HG02885 (cell line): Measurements from ENCODE around the gene JADE1.
A peak's percentile ranks its signal among the peaks of the same experiment; 100 is the strongest.

Experiments used
- ATAC-seq: cut with Tn5 transposase; IDR thresholded peaks from one replicate; pipeline ENCODE4 v1.9.1; 2021; ENCODE audit warnings: mild to moderate bottlenecking; ENCODE audit not compliant: unreplicated experiment, poor library complexity

Gene JADE1

DNA sequence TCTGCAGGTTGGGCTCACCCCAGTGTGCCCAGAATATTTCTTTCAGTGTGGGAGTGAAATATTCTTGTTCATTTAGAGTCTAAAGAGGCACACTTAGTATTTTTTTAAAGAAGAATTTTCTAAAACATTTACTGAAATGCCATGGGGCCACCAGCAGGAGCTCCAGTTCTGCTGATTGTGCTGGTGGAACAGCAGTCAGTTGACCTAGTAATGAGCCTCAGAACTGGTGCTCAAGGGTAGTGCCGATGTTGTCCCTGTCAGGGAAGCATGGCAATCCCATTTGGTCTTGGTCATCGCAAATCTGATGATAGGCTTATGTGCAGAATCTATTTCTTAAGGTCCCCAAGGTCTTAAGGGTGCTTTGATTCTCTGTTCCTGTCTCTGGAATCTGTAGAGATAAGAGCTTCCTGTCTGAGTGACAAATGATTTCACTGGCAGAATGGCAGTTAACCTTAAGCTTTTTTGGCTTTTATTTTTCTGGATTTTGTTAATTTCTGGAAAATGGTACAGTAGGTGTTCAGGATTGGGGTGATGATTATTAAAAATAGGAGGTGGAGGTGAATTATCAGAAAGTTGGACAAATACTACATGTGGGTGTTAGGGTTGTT lies 31.3 kb downstream of the JADE1 start:
- ATAC-seq, result no peak

DNA sequence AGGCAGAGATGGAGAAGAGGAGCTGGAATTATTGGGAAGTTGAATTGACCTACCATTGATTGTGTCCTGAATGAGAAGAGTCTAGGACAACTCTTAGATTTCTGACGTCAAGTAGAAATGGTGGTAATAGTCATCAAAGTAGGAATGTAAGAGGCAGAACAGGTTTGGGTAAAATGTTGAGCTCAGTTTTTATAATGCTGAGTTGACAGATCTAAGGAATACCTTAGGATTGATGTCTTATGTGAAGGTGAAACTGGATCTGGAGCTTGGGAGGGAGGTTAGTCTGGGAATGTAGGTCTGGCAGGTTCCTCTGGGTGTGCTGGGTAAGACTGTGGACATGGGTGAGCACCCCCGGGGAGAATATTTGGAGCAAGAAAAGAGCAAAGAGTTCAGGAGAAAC lies 31.9 kb downstream of the JADE1 start:
- ATAC-seq, result no peak

GRCh38 chr4:128844931-128845330 lies 35.4 kb downstream of the JADE1 start:
- ATAC-seq, result no peak

DNA sequence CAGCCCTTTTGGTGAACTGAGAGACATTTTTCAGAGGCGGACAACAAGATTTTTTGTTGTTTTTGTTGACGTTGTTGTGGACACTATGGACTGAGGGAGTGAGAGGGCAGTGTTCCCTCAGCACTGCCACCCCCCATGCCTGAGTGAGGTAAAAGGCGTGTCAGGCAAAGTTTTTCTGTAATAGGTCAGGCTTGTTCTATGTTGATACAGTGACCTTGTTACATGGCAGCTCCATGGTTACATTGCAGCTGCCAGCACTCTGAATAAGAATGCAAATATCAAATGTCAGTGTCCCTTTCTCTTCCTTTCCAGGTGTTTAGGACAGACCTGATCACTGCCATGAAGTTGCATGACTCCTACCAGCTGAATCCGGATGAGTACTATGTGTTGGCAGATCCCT lies 36.6 kb downstream of the JADE1 start:
- no peak for ATAC-seq

DNA sequence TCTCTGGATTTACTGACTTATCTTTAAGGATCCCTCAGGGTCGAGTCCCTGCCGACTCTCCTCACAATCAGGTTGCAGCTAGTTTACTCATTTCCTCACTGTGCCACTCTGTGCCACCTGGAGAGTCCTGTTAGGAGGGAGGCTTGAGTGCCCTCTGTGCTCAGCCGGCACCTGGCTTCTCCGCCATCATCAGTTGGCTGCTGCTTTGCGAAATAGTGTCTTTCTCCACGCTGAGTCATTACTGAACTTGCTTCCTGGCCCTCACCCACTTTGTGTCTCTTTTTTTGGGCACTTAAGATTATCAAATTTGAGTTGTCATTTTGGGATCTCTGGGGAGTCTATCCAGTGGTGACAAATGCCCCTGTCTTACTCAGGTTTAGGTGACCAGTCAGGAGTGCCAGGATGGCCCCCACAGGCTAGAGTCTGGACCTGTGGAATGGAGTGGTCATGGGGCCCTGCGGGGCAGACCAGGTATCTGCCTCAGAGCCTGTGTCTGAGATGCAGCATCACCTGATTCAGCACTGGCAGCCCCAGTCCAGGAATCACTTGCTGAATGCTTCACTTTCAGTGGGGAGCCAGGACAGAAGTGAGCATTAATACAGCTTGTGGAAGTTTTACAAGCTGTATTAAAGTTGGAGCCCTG lies 37.7 kb downstream of the JADE1 start:
- no peak for ATAC-seq

- no peak for ATAC-seq
These were observed 39.0 kb downstream of the JADE1 start for GRCh38 chr4:128848461-128848860.

- ATAC-seq, result no peak
These were observed 40.8 kb downstream of the JADE1 start for GRCh38 chr4:128850252-128850651.

DNA sequence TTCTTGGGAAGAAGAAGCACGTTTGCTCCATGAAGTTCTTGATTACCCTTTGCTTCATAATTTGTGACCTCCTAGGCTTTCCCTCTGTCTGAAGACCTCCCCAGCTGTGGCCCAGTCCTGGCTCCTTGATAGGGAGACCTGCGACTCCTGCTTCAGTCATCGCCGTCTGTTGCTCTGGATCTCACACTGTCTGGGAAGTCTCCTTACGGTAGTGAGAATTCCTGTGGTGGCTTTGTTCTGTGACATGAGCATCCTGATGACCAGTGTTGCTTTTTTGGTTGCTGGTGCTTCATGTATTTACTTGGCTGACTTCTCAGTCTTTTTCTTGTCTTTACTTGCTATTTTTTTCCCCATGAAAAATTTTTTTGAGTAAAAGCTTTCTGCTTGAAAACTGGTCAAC lies 44.2 kb downstream of the JADE1 start:
- ATAC-seq, result no peak

GRCh38 chr4:128854433-128854832 lies 44.9 kb downstream of the JADE1 start:
- ATAC-seq, result peak; percentile 86

DNA sequence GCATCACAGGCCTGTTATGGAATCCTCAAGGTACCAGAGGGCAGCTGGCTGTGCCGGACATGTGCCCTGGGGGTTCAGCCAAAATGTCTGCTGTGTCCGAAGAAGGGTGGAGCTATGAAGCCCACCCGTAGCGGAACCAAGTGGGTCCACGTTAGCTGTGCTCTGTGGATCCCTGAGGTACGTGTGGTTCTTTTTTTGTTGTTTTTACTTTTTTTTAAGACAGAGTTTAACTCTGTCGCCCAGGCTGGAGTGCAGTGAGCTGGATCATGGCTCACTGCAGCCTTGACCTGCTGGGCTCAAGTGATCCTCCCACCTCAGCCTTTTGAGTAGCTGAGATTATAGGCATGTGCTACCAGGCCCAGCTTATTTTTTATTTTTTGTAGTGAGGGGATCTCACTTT lies 46.1 kb downstream of the JADE1 start:
- no peak for ATAC-seq

DNA sequence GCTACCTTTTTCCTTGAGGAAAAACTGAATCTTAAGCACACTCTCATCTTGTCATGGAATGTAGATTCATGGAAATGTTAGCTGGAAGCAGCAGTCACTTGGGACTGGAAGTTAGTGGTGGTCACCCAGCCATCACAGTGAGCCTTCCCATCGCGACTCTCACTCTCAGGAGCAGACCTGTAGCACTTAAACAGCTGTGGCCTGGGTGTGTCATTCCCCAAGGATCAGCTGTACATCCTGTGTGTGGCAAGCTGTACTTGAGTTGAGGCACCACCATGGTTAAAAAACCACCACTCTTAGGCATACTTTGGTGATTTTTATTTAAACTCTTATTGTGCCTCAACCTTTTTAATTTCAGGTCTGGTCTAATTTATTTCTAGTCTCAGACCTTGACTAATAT lies 46.7 kb downstream of the JADE1 start:
- no peak for ATAC-seq

- ATAC-seq, result no peak
These were observed 49.6 kb downstream of the JADE1 start for GRCh38 chr4:128858879-128859671.

- no peak for ATAC-seq
These were observed 50.6 kb downstream of the JADE1 start for GRCh38 chr4:128859887-128860677.

- peak; percentile 21 for ATAC-seq
These were observed 52.5 kb downstream of the JADE1 start for GRCh38 chr4:128861856-128862518.

- ATAC-seq, result peak; percentile 74
These were observed 53.3 kb downstream of the JADE1 start for GRCh38 chr4:128862608-128863311.

DNA sequence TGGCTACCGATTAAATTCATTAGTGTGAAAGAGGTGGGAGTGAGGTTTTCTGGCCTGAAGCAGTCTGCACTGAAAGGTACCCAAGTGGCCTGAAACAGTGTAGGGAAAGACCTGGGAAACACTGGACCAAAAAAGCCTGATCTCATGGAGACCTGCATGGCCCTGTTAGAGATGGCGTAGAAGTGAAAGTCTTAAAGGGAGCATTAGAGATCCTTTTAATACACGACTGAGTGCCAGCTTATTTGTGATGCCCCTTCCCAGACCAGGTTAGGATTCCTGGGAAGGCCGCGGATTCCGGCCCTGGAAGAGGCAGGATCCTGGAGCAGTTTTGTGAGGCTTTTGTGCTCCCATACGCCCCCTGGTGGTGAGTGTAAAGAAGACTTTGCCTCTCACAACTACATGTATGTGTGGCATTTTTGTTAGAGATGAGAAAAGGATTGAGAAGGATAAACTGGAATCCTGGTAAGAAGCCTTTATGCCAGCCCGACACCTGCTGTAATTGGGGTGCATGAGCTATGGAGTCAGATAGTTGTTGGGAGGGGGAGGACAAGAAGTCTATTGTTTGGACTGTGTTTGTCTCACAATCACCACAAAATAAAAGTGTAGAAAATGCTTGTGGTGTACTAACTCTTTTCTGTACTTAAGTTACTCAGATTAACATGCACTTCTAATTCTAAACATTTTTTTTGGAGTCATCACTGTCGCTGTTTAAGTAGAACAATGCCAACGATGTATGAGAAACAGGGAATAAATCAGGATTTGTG lies 54.0 kb downstream of the JADE1 start:
- ATAC-seq, result no peak

- no peak for ATAC-seq
These were observed 55.6 kb downstream of the JADE1 start for GRCh38 chr4:128865132-128865531.

DNA sequence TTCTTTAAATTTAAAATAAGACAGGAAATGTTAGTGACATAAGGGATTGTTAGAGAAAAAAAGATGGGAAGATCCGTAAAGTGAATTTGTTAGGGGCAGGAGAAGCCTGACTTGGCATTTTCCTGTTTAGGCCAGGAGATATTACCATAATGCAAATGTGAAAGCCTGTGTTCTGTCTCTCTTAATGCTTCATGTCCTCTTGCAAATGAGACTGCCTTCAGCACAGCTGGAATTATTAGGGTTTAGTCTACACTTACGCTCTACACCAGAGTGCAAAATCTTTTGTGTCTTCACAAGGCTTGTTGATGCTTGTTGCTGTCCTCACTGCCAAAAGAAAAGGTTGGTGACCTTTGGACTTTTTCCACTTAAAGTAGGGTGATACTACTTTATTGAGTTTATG lies 56.8 kb downstream of the JADE1 start:
- ATAC-seq, result no peak

DNA sequence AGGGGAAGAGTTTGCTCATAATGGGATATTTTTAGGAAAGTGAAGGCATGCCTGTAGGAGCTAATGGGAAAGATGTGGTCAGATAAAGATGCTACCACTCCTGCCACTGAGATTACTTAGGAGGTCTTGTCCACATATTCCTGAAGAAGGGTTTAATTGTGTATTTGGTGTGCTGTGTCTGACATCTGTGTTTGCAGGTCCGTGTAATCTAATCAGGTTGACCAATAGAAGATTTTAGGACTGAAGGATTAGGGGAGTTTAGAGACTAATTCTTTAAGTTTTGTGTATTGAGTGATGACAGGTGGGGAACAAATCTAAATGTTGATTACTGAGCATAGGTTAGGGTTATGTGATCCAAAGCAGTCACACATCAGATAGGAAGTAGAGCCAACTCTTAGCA lies 57.2 kb downstream of the JADE1 start:
- ATAC-seq, result no peak
